ENCODE results near the gene KCTD15.
A peak's percentile ranks its signal among the peaks of the same experiment; 100 is the strongest.

Gene KCTD15

GRCh38 chr19:33795370-33796163, 1.1 kb upstream of the KCTD15 start:
- peak; percentile 71 for DNase-seq (ENCODE audit: low read depth, low spot score)

DNA sequence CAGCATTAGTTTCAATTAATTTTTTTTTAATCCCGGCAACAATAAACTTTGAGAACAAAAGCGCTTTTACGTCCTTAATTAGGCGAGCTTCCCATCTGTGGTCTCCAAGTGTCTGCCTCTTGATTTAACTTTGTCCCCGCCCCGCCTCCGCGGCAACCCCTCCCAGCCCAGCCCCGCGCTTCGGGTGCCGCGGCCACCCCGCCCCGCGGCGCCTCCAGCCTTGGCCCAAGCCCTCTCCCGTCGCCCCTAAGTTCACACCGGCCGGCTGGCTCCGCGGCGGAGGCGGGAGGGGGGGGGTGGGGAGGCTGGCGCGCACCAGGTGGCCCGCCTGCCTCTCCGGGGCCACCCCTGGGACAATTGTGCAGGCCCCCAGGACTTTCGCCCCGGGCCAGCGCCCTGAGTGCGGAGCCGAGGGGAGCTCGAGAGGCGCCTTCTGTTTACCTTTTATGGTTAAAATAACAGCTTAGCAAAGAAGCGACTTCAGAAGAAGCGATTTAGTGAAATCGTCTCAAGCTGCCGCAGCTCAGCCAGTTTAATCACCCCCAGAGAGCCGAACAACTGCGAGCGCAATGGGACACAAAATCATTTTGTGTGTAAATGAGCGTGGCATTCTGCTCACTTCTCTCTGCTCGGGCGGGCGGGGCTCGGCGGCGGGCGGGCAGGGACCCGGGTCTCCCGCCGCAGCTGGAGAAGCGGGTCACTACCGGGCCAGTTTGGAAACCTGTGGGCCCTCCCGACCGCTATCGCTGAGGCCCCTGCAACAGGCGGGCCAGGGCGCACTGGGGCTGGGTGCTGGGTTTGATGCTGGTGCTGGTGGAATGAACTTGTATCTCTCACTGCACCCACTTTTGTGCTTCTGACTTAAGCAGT, 1.4 kb downstream of the KCTD15 start:
- no peak for DNase-seq (ENCODE audit: low read depth, low spot score)

GRCh38 chr19:33798681-33799111, 2.0 kb downstream of the KCTD15 start:
- DNase-seq (ENCODE audit: low read depth, low spot score): no peak

GRCh38 chr19:33799476-33799875, 2.8 kb downstream of the KCTD15 start:
- DNase-seq (ENCODE audit: low read depth, low spot score): no peak

- no peak for DNase-seq (ENCODE audit: low read depth, low spot score)
These were observed 3.5 kb downstream of the KCTD15 start for GRCh38 chr19:33800012-33800680.

GRCh38 chr19:33801411-33801810, 4.7 kb downstream of the KCTD15 start:
- no peak for DNase-seq (ENCODE audit: low read depth, low spot score)

- DNase-seq (ENCODE audit: low read depth, low spot score): no peak
These were observed 5.3 kb downstream of the KCTD15 start for GRCh38 chr19:33802001-33802400.

DNA sequence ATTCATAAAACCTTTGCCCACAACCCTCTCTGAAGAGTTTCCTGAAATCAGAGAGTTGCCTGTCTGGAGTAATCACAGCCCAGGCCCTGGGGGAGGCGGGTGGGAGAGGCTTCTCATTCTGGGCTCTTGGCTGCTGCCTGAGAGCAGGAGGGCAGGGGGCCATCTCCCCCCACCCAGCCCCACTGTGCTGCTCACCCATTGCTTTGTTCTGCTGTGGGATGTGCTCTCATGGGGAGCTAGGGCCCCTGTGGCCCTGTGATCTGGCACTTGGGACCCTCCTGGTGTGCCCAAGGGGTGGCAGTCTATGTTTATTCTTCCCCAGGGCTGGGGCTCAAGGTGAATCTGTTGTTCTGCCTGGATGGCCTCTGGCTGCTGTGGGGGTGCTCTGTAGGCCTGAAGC, 6.1 kb downstream of the KCTD15 start:
- no peak for DNase-seq (ENCODE audit: low read depth, low spot score)

DNA sequence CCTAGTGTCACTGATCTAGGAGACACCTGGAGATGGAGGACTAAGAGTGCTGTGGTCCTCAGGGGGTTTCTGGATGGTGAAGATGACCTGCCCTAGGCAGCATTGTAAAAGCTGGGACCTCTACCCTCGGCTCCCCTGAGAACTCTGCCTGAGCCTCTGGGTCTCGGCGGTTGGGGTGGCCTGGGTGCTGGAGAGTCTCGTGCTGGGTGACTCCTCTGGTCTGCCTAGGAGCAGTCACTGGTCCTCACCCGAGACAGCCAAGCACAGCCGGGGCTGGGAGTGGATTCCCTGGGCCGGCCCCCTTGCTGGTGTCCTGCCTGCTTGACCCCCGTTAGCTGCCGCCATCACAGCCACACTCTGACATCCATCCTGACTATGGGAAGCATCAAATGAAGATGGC, 6.7 kb downstream of the KCTD15 start:
- DNase-seq (ENCODE audit: low read depth, low spot score): no peak

DNA sequence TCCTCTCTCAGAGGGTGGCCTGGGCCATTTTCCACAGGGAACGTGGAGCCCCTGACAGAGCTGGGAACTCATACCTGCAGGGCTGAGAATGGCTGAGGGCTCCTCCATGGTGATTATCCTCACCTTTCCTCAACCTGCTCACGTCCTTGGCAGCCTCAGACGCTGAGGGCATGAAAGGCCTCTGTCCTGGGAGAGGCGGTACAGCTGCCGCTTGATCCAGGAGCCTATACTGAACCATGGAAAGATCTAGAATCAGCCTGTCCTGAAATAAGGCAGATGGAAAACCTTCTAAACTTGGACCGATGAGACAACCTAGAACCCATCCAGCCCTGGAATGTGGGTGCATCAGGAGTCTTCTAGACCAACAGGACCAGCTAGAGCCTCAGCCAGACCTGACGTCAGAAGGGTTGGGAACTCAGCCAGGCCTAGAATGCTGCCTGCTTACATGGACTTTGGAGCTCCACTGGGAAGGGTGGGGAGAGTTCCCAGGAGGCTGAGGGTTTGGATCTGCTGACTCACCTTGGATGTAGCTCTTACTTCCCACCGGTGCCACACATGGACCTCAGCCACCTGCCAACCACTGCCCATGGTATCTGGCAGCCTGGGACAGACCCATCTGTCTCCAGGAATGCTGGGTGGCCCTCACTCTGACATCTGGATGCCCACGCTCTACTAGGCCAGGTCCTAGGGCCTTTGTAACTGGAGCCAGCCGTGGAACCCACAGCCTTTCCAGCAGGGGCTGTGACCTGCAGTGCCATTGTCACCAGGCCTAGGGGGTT, 7.5 kb downstream of the KCTD15 start:
- no peak for DNase-seq (ENCODE audit: low read depth, low spot score)

GRCh38 chr19:33805313-33805712, 8.6 kb downstream of the KCTD15 start:
- DNase-seq (ENCODE audit: low read depth, low spot score): no peak

- DNase-seq (ENCODE audit: low read depth, low spot score): no peak
These were observed 9.3 kb downstream of the KCTD15 start for GRCh38 chr19:33805840-33806433.

DNA sequence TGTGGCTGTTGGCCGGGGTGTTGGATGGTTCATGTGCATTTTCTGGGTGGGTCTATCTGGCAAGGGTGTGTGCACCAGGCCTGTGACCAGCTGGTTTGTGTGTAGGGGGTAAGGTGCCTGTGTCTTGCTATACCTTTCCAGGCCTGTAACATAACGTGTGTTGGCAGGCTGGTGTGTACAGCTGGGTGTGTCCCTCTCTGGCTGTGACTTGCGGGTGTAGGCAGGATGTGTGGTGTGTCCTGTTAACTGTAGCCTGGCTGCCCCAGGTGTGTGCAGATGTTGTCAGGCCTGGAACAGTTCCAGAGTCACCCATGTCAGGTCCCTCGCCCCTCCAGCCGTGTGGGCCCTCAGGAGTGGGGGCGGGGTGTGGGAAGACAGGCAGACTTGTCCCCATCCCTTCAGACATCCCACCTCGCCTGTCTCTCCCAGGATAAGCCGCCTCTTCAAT, 9.8 kb downstream of the KCTD15 start:
- DNase-seq (ENCODE audit: low read depth, low spot score): no peak

DNA sequence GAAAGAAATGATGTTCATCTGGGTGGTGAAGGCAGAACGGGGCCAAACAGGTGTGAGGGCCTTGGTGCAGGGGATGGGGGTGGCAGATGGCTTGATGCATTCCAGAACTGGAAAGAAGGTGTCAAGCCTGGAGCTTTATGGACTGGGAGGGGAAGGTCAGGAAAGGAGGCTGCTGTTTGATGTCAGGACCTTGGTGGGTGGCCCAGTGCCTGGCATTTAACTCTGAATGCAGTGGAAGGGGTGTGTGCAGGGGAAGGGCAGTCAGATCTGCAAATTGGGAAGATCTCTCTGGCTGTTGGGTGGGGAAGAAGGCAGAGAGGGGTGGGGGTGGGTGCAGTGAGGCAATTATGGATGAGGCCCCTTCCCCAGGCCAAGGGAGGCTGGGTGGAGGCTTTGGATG, 11.7 kb downstream of the KCTD15 start:
- DNase-seq (ENCODE audit: low read depth, low spot score): no peak

DNA sequence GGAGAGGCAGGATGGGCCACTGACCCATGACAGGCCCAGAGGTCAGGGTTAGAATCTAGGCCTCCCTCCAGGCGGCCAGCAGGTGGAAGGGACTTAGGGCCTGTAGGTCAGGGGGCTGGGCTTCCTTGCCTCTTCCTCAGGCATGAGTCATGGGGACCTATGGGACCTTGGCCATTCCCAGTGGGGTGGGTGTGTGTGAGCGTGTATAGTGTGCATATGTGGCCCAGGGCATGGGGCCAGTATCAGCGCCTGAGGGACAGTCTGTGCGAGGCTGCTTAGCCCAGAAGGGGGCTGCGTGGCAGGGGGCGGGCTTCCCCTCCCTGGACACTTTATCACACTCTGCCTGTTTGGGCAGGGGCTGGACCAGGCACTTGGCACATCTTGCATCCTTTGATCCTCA, 13.3 kb downstream of the KCTD15 start:
- DNase-seq (ENCODE audit: low read depth, low spot score): no peak

DNA sequence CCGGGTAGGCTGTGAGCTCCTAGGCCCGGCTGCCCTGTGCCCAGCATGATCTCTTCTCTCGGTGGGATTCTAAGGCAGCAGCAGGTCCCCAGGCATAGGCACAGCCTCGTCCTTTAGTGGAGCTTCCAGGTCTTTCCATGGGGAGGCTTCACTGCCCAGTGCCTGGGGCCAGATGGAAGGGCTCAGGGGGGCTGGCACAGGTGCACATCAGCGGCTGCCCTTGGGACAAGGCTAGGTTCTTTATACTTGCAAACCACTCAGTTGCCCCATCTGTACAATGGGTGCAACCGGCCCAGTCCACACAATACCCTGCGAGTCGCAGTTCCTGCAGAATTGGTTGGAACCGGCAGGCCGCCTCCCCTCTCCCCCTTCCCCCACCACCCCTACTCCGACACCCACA, 14.2 kb downstream of the KCTD15 start:
- DNase-seq (ENCODE audit: low read depth, low spot score): no peak

GRCh38 chr19:33811246-33811645, 14.6 kb downstream of the KCTD15 start:
- no peak for DNase-seq (ENCODE audit: low read depth, low spot score)

- no peak for DNase-seq (ENCODE audit: low read depth, low spot score)
These were observed 15.2 kb downstream of the KCTD15 start for GRCh38 chr19:33811736-33812387.

DNA sequence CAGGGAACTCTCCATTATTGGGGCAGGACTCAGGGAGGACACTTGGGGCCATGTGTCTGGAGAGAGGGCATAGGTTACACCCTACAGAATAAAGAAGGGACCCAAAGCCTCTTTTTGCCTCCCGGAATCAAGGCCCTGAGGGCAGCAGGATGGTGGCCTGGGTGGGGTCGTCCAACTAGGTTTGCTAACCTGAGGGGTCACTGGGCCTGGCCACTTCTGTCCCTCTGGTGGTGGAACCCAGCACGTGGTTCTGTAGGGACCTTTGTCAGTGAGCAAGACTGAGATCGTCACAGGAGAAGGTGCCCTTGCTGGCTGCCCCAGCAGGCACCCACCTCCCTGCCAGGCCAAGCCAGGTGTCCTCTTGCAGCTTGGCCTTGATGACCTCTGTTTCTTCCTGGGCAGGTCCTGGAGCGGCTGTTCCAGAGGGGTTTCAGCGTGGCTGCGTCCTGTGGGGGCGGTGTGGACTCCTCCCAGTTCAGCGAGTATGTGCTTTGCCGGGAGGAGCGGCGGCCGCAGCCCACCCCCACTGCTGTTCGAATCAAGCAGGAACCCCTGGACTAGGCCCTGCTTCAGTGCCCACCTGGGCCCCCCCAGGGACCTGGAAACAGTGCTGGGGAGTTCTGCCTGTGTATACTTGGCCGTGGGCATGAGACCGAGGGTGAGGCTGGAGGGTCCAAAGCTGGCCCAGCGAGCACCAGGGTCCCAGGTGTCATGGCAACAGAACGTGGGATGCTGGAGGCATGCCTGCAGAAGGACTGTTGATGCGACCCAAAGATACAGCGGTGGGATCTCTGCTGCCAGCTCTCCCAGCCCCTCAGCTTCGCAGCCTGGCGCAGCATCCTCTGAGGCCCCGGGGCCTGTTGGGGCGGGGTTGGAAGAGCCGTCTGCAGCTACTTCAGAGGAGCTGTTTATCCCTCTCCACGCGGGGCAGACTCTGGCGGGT, 16.0 kb downstream of the KCTD15 start:
- no peak for DNase-seq (ENCODE audit: low read depth, low spot score)

All from brain pericyte (primary cell).